ENCODE measurements around the gene UQCC3. TPM values are rescaled to one million over a fixed set of nuclear protein-coding genes. Genes with fewer than 3 reads are reported as not detected.
"Not testable (repeated sequence)": the region's sequence is repeated elsewhere in the genome, so short reads cannot be mapped to it uniquely, and the experiment has no call there.

UQCC3 gene
- total RNA-seq, 1 donor from 2014 or later = 27.9 TPM

GRCh38 chr11:62669420-62670161 lies 1.9 kb upstream of the UQCC3 start:
- FAIRE-seq (no peak), DNase-seq (ENCODE audit: low read depth) (no peak)
- Histone ChIP-seq H3K36me3 (ENCODE audit: control insufficient read depth, insufficient read depth, low read length) (peaks cover 9% of the 10 kb centered on the region), H3K4me3 (ENCODE audit: low read depth, low read length) (no peak overlapping the region), H3K27me3 (ENCODE audit: control insufficient read depth, insufficient read depth, low read length) (no peaks in the 10 kb centered on the region)
- TF ChIP-seq CTCF (IDR thresholded peaks at IDR 0.05; ENCODE audit: insufficient read depth, low read length, severe bottlenecking) = no peak

GRCh38 chr11:62671236-62671607 lies 251 bp upstream of the UQCC3 start:
- no peak for TF ChIP-seq CTCF (IDR thresholded peaks at IDR 0.05; ENCODE audit: insufficient read depth, low read length, severe bottlenecking)
- FAIRE-seq (no peak), DNase-seq (ENCODE audit: low read depth) (no peak)
- peaks cover 8% of the 10 kb centered on the region for H3K36me3 ChIP-seq (ENCODE audit: control insufficient read depth, insufficient read depth, low read length)
- peak overlapping the region; percentile 87 for H3K4me3 ChIP-seq (ENCODE audit: low read depth, low read length)
- no peaks in the 10 kb centered on the region for H3K27me3 ChIP-seq (ENCODE audit: control insufficient read depth, insufficient read depth, low read length)

- Histone ChIP-seq H3K27me3 (ENCODE audit: control insufficient read depth, insufficient read depth, low read length) (no peaks in the 10 kb centered on the region), H3K4me3 (ENCODE audit: low read depth, low read length) (no peak overlapping the region), H3K36me3 (ENCODE audit: control insufficient read depth, insufficient read depth, low read length) (peaks cover 5% of the 10 kb centered on the region)
- TF ChIP-seq CTCF (IDR thresholded peaks at IDR 0.05; ENCODE audit: insufficient read depth, low read length, severe bottlenecking) = no peak
- no peak for DNase-seq (ENCODE audit: low read depth)
- no peak for FAIRE-seq
These were observed 1.7 kb downstream of the UQCC3 start for GRCh38 chr11:62673196-62673525.

GRCh38 chr11:62675415-62675814 lies 3.9 kb downstream of the UQCC3 start:
- H3K36me3 ChIP-seq (ENCODE audit: control insufficient read depth, insufficient read depth, low read length); DNase-seq (ENCODE audit: low read depth); FAIRE-seq: not testable (repeated sequence)

GRCh38 chr11:62676698-62677097 lies 5.2 kb downstream of the UQCC3 start:
- Histone ChIP-seq H3K36me3 (ENCODE audit: control insufficient read depth, insufficient read depth, low read length) (peaks cover 5% of the 10 kb centered on the region), H3K27me3 (ENCODE audit: control insufficient read depth, insufficient read depth, low read length) (no peaks in the 10 kb centered on the region), H3K4me3 (ENCODE audit: low read depth, low read length) (no peak overlapping the region)
- FAIRE-seq (no peak), DNase-seq (ENCODE audit: low read depth) (no peak)
- no peak for TF ChIP-seq CTCF (IDR thresholded peaks at IDR 0.05; ENCODE audit: insufficient read depth, low read length, severe bottlenecking)

More at GRCh38 chr11:62675415-62675814, 3.9 kb downstream of the UQCC3 start:
- H3K27me3 ChIP-seq (ENCODE audit: control insufficient read depth, insufficient read depth, low read length); H3K4me3 ChIP-seq (ENCODE audit: low read depth, low read length): not testable (repeated sequence)

- Histone ChIP-seq H3K27me3 (ENCODE audit: control insufficient read depth, insufficient read depth, low read length) (no peaks in the 10 kb centered on the region), H3K36me3 (ENCODE audit: control insufficient read depth, insufficient read depth, low read length) (peaks cover 5% of the 10 kb centered on the region), H3K4me3 (ENCODE audit: low read depth, low read length) (no peak overlapping the region)
- FAIRE-seq (no peak), DNase-seq (ENCODE audit: low read depth) (no peak)
- no peak for TF ChIP-seq CTCF (IDR thresholded peaks at IDR 0.05; ENCODE audit: insufficient read depth, low read length, severe bottlenecking)
These were observed 5.7 kb downstream of the UQCC3 start for GRCh38 chr11:62677156-62677555.
